Stimulated activated CD4-positive, alpha-beta T cell treated with anti-CD3 and anti-CD28 coated beads, Interleukin-12 subunit alpha, Interleukin-12 subunit beta, amount 100 ng/mL, for 48 hours (primary cell): ENCODE measurements around the gene ROBO3.

ENCODE experiments used
- DNase-seq, 3 donors: peaks; one replicate each; pipeline ENCODE4 v3.0.0-alpha.2; 2020; ENCODE audit warnings: low read depth in 2 of 3, low spot score in 1 of 3

Gene ROBO3

DNA sequence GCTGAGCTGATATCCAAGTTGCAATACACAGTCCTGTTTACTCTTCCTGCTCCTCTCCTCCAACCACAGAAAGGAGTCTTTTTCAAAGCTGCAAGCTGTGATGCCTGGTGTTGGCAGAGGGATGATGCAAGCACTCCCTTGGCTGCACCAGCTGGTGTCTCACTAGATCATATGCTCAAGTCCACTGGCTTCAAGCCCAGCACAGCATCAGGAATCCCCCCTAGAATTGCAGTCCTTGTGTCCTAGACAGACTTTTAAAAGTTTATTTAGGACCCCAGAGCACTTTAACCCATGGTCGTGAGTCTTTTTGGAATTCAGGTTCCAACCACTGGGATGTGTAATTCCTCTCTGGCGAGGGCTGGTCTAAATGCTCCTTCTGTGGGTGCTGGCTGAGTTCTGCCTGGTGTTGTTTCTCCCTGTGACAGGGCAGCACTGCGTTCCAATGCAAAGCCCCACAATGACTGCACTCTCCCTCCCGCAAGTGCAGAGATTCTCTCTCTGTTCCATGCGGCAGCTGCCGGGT, 51.9 kb downstream of the ROBO3 start:
- no peak for DNase-seq

DNA sequence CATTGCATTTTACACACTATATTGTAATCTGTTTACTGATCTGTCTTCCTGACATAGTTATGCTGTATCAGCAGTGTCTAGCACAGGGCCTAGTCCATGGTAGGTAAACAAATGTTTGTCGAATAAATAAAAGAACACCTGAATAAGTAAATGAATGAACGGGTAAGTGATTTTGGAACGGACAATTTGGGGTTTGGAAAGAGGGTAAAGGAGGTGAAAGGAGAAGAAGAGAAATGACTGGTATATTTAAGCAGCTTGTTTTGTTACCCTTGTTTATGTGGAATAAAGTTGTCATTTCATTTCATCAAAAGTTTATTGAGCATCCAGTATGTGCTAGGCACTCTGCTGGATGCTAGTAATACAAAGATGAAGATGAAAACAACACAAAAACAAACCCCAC, 53.7 kb downstream of the ROBO3 start, which contains the start of gene HEPN1:
Gene HEPN1 (plus strand): TSS at position 301 of the 400 bp plus-strand sequence.
- DNase-seq: no peak

- DNase-seq: no peak
Observed at GRCh38 chr11:124919898-124920297, 54.7 kb downstream of the ROBO3 start.

GRCh38 chr11:124920356-124920755, 55.1 kb downstream of the ROBO3 start:
- no peak for DNase-seq

DNA sequence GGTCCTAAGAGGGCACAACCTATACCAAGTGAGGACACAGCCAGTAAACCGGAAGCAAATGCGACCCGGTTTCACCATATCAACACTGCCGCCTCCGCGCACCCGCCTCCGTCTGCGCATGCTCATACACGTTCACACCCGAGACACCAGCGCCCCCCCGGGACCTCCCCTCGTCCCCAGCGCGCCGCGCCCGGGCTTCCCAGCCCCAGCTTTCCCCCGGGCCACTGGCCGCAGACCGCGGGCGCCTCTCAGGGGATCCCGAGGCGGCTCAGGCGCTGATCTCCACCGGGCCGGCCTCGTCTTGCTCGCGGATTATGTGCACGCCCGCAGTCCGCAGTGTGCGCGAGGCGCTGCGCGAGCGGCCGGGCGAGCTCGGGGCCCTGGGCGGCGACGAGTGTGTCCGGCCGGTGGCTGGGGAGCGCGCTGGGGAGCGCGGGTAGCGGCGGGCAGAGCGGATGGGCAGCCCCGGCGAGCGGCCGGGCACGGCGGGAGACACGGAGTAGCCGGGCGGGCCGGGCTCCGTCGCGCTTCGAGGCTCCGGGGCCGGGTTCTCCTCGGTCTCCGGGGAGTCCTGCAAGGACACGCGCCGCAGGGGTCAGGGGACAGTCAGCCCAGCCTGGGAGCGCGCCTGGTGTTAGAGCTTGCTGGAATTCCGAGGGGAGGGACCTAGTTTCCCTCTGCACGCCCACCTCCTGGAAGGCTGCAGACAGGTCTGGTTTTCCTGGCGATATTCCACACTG, 55.8 kb downstream of the ROBO3 start:
- DNase-seq: peak; percentile 53 to 64 (median 61)

GRCh38 chr11:124922831-124923230, 57.6 kb downstream of the ROBO3 start:
- no peak for DNase-seq

DNA sequence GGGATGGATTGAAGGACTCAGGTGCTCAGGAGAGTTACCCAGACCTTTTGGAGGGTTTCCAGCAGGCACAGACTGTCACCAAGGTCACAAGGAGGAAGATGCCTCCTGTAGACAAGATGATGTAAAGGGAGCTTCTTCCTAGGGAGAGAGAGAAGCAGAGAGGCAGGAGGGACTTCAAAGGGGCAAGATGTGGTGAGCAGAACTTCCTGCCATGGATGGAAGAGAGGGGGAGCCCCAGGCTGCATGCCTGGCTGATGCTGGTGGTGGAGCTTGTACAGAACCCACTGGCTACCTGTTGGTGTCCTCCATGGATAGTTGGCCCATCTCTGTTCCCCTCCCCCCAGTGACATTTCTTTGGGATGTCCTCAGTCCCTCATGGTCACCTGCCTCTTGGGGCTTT, 58.1 kb downstream of the ROBO3 start:
- DNase-seq: no peak

DNA sequence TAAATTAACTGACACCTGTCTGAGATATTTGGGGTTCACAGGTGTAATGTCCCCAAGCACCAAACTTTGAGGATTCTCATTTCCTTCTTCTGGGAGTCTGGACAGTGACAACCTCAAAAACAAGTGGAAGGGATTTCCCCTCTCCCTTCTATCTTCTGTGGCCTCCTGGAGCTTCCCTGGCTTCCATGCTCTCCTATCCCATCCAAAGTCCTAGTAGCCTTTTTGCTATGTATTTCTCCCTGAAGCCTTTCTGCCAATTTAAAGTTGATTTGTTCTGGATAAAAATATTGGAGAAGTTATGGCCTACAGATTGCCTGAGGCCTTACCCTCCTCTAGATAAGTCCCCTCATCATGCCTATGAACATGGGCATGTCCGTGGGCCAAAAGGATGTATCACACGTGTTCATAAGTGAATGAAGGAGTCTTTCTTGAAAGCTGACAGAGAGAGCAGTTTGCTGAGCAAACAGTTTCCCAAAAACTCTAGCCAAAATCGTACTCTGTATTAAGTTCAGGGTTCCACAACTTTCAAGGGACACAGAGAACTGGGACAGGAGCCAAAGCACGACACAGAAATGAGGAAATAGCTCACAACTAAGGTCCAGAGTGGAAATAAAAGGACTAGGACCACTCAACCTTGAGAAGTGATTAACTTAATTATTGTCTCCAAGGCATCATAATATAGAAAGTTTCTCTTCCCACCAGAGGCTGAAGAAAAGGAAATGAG, 63.9 kb downstream of the ROBO3 start:
- no peak for DNase-seq

GRCh38 chr11:124930799-124931198, 65.6 kb downstream of the ROBO3 start:
- no peak for DNase-seq
